ENCODE results near the gene GPR173. TPM values are rescaled to one million over a fixed set of nuclear protein-coding genes. Genes with fewer than 3 reads are reported as not detected.

GPR173 gene, protein sequence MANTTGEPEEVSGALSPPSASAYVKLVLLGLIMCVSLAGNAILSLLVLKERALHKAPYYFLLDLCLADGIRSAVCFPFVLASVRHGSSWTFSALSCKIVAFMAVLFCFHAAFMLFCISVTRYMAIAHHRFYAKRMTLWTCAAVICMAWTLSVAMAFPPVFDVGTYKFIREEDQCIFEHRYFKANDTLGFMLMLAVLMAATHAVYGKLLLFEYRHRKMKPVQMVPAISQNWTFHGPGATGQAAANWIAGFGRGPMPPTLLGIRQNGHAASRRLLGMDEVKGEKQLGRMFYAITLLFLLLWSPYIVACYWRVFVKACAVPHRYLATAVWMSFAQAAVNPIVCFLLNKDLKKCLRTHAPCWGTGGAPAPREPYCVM
- 1.7 and 2.5 TPM in 2 replicates for total RNA-seq

DNA sequence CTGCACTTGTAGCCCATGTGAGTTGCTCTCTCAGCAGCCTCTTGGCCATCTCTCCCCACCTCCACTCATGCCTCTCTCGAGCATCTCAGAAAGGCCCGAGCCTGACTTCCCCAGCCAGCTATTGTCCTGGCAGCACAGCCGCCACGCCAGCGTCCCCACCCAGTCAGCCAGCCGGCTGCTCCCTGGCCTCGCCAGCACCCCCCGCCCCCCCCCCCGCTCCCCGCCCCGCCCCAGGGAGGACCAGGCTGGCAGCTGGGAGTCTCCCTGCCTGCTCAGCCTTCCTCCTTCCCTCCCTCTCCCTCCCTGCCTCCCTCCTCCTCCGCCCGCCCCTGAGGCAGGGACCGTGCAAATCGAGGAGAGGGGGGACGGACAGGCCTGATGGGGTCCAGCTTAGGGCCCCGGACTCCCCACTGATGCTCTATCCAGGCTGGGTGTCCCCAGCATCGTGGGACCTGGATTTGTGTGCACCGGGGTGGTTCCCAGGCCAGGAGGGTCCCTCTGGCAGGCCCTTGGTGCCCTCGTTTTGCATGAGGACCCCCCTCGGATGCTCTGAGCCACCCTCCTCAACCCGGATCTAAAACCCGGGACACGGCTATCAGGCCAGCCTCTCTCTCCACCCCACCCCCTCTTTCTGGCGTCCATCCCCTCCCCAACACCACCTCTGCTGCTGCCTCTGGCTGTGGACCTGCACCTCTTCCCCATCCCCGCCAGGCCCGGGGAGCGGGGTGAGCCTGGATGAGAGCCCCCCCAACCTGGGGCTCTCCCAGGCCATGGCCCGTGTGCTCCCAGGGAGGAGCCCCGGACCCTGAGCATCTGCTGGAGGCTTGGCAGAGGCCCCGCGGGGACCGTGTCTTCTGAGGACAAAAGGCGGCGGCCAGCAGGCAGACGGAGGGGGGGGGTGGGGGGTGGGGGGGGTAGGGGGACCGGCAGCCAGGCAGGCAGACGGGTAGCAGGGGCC, at the start of gene GPR173:
TSS of gene GPR173 (plus strand) at position 621 of the 958 bp plus-strand sequence. CDS start 27,833 bp downstream, outside the sequence.
- peak; percentile 53 for DNase-seq

DNA sequence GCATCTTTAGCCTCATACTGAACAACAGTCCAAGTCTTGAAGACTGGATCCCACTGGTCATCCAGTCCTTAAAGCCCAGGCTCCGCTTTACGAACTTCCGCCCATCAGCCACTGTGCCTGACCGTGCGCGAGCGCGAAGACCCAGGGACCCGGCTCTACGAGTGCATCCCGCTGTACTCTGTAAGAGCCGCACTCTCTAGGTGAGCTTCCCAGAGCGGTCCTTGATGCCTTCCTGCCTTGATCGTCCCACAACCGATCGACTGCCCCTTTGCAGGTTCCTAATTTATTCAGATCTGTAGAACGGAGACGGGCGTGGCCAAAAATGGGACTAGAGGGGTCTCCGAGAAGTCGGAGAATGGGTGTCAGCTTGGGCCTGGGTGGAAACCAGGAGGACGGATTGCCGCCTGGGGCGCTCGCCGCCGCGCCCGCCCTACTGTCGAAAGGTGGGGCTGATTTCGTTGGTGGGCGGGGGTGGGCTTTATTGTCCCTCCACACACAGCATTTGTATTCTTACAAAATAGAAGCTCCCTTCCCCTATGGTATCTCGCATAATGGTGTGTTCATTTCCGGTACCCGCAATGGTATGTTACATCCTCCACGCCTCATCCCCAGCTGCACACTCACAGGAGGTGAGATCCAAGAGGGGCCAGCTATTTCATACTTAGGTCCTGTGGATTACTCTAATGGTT, 48.0 kb upstream of the GPR173 start:
- DNase-seq: peak; percentile 8

DNA sequence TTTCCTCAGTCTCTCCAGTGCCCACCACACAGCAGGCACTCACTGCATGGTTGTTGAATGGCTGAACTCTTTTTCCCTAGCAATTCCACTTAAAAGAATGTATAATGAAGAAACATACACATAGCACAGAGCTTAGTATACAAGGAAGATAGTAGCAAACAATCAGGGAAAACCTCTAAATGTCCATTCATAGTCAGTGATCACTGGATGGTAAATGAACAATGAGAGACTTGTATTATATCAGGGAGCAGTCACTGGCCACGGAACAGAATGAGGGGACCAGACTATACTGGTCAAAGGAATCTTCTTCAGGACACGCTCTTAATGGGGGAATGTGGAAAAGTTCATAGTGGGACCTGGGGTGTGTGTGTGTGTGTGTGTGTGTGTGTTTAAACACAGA, 46.6 kb upstream of the GPR173 start:
- DNase-seq: no peak

DNA sequence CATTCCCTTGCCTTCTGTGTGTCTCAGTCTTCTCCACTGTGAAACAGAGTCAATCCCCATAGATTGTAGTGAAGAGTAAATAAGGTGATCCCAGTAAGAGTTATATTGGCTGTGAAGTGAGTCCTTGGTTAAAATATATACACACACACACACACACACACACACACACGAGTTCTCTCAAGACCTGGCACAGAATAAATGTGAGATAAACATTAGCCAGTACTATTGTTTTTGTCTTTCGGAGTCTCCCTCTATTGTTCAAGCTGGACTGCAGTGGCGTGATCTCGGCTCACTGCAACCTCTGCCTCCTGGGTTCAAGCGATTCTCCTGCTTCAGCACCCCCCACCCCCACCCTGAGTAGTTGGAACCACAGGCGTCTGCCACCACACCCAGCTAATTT, 45.5 kb upstream of the GPR173 start:
- DNase-seq: peak; percentile 2

DNA sequence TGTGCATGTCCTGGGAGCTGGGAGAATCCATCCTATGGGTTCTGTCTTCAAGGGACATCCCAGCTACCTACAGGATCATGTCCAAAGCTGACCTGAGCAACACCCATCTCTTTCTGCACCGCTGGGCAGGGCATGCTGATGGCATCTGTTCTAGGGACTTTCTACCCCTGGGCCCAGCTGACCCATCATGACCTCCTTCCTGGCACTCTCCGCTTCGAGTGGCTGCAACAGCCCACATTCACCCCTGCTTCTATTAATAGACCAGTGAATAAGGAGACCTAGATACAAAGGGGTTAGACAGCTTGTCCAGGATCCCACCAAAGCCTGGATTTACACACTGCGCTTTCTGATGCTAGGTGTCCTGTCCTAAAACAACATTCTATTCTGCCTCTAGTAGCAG, 44.6 kb upstream of the GPR173 start:
- no peak for DNase-seq

DNA sequence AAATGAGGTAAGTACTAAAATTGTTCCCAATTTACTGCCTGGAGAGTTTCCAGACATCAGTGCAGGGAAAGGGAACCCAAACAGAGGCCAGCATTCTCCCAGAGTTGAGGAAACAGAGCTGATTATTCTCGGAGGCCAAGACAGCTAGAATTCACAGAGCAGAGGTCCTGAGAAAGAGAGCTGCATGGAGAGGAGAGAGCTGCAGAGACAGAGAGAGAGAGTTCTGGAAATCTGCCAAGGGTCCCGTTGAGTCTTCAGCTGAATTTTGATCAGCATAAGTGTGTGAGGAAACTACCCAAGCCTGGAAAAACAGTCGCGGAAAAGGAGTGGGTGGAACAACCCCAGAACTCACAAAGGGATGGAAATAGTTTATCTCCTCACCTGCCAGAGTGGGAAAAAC, 43.8 kb upstream of the GPR173 start:
- peak; percentile 2 for DNase-seq

DNA sequence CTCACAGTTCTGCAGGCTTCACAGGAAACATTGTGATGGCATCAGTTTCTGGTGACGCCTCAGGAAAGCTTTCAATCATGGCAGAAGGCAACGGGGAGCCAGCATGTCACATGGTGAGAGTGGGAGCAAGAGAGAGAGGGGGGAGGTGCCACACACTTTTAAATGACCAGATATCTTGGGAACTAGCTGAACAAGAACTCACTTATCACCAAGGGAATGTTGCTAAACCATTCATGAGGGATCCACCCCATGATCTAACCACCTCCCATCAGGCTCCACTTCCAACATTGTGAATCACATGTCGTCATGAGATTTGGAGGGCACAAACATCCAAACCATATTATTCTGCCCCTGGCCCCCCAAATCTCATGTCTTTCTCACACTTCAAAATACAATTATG, 43.3 kb upstream of the GPR173 start:
- no peak for DNase-seq

DNA sequence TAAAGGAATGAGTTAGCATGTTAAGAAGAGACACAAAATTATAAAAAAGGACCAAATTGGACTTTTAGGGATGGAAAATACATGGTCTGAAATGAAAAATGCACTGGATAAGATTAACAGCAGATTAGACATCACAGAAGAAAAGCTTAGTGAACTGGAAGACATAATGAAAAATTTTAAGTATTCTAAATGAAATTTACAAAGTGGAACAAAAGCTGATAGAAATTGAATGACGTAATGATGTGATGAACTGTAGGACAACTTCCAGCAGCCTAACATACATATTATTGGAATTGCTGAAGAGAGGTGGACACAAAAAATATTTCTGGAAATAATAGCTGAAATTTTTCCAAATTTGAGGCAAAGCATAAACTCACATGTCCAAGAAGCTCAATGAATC, 39.6 kb upstream of the GPR173 start:
- no peak for DNase-seq

DNA sequence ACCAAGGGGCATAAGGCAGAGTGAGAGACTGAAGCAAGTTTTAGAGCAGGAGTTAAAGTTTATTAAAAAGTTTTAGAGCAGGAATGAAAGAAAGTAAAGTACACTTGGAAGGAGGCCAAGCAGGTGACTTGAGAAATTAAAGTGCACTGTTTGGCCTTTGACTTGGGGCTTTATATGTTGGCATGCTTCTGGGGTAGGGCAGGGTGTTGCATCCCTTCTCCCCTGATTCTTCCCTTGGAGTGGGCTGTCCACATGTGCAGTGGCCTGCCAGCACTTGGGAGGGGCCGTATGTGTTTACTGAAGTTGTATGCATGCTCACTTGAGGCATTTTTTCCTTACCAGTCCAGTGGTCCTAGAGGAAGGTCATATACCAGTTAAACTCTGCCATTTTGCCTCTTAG, 35.3 kb upstream of the GPR173 start:
- DNase-seq: no peak

DNA sequence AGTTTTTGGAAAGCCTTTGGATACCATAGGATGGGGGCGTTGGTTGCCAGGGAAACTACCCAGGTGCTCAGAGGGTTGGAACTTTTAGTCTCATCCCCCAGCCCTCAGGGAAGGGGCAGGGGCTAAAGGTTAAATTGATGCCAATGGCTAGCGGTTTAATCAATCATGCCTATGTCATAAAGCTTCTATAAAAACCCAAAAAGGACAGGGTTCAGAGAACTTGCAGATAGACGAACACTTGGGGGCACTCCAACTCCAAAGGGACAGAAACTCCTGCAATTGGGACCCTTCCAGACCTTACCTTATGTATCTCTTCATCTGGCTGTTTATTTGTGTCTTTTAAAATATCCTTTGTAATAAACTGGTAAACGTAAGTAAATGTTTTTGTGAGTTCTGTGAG, 30.0 kb upstream of the GPR173 start:
- DNase-seq: peak; percentile 10

DNA sequence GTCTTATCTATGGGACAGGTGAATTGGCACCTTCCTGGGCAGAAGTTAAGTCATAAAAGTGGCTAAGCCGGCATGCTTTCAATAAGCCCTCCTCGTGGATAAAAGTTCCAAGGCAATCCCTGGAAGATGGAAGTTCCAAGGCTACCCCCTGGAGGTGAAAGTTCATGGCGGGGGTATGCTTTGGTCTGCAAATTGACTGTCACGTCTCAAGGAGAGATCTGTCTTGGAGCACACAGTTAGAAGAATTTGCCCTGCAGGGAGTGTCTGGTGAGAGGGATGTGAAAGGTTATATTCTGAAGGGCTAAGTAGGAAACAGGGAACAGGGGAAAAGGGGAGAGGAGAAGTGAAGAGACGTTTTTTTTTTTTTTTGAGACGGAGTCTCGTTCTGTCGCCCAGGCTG, 26.2 kb upstream of the GPR173 start:
- no peak for DNase-seq

DNA sequence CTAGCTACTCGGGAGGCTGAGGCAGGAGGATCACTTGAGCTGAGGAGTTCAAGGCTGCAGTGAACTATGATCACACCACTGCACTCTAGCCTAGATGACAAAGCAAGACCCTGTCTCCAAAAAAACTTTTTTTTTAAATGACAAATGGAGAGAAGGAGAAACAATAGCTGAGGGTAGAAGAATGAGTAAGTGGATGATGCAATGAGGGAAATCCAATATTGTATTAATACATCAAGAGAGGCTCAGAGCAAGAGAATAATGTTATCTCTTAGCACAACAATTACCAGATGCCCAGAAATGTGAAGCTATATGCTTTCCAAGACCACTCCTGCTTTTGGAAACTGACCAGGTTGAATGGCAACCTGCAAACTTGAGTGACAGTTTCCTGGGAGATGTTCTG, 19.9 kb upstream of the GPR173 start:
- no peak for DNase-seq

DNA sequence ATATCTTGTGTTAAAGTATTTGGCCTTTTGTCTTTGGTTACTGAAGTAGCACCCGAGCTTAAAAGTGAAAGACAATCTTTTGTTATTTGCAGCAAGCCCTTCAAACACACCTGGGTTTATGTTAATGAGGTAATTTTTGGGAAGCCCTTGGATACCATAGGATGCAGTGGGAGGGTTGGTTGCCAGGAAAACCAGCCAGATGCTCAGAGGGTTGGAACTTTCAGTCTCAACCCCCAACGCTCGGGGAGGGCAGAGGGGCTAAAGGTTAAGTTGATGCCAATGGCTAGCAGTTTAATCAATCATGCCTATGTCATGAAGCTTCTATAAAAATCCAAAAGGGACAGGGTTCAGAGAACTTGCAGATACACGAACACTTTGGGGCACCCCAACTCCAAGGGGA, 17.2 kb upstream of the GPR173 start:
- DNase-seq: no peak

DNA sequence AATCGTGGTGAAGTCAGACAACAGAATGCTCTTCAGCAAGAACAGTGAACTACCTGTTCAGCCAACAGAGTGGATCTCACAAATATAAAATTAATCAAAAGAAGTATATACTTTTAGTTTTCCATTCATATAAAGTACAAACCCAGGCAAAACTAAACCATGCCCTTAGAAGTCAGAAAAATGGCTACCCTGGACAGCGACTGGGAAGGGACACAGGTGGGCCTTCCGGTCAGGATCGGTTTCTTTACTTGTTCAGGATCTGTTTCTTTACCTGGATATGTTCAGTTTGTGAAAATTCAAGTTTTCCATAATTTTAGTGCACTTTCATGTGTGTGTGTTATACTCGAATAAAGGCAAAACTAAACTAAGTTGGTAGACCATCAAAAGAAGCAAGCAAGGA, 12.4 kb upstream of the GPR173 start:
- DNase-seq: no peak

DNA sequence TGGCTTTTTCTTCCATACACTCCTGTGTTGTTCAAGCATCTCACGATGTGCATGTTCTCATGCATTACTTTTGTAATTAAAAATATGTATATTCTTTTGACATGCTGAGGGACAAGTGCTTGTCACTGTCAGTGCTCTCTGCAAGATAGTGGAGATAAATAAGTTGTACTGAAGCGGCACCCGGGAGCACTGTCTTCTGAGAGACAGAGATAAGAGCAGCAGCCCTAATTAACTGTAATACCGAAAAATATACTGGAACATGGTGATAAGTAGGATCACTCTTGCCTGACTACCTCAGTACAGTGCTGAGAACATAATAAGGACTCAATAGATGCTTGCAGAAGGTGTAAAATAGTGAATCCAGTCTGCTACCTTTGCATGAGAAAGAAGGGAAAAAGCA, 9.4 kb upstream of the GPR173 start:
- DNase-seq: no peak

DNA sequence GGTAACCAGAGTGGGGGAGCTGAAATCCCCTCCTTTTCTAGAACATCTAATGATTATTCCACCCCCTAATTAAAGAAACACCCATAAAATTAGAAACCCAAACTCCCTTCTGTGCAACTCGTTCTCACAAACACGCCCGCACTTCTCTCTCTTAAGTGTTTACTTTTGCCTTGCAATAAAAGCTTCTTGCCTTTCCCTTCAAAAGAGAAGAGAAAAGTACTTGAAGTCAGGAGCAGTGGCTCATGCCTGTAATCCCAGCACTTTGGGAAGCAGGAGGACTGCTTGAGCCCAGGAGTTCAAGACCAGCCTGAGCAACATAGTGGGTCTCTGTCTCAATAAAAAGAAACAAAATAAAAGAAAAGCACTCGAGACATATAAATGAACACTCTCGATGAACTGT, 3.6 kb upstream of the GPR173 start:
- DNase-seq: no peak

DNA sequence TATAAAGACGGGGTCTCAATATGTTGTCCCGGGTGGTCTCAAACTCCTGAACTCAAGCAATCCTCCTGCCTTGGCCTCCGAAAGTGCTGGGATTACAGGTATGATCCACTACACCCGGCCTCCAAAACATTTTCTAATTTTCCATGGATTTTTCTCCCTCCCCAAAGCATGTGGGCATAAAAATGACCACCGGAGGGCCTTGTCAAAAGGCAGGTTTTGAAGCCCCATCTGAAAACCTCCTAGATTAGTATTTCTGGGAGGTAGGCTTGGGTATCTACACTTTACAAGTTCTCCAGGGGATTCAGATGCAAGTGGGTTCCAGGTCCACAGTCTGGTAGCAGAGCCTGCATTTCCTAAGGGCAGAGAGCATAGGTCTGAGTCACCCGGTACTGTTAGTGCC, 1.4 kb upstream of the GPR173 start:
- DNase-seq: peak; percentile 24

DNA sequence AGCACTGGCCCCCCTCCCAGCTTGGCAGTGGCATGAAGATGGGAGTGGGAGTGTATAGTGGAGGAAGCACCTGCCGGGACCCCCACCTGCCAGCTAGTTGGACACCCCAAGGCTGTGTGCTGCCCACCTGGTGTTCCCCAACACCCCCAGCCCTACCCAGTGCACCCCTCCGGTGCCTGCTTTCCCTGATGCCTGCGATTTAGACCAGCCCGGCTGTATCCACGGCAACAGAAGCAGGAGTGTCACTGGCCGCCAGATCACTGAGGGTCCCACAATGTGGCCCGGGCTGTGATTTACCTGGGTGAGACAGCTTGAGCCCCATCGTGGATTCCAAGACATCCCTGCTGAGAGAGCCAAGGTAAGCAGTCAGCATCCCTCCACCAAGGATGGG, 533 bp downstream of the GPR173 start:
- no peak for DNase-seq

DNA sequence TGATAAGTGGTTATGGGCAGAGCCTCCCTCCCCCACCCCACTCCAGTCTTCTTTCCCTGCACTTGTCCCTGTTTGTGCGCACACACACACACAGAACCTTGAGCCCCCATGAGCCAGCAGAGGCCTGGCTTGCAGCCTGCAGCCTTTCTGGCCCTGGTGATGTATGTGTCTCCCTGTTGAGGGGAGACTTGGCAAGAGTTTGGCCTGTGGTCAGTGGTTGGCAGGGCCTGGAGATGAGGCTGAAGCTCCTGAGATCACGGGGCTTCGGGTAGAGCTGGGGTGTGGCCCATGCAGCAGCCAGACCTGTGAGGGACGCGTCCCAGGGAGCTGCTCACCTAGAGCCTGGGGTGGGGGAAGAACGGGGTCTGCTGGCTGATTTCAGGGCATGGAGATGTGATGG, 2.3 kb downstream of the GPR173 start:
- no peak for DNase-seq

DNA sequence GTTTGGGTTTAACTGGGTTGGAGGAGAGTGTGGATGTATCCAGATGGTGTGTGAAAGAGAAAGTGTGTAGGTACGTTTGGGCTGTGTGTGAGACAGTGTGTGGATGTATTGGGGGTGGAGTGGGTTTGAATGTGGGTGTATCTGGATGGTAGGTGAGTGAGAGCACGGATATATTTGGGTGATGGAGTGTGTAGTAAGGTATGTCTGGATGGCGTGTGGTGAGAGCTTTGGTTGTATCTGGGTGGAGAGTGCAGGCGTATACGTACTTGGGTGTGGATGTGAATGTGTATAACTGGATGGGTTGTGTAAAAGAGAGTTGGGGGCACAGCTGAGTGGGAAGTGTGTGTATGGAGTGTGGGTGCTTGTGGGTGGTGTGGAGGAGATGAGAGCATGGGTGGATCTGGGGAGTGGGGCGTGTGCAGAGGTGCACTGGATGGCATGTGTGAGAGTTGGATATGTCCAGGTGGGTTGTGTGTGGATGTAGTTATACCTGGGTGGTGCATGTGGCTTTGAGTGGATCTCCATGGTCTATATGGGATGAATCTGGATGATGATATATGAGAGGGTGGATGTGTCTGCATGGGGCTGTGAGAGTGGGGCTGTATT, 6.8 kb downstream of the GPR173 start:
- DNase-seq: no peak

DNA sequence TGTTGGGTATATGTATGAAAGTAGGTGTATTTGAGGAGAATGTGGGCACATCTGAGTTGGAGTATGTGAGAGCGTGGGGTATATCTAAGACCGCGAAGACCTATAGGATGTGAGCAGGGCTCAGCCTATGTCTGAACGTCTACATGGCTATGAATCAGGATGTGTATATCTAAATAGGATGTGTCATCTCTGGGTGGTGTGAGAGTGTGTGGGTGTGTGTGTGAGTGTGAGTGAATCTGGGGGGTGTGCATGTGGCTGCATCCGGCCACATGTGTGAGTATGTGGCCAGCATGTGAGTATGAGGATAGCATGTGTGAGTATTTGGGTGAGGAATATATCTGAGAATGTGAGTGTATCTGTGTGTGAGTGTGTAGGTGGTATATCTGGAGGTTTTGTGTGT, 7.7 kb downstream of the GPR173 start:
- no peak for DNase-seq

DNA sequence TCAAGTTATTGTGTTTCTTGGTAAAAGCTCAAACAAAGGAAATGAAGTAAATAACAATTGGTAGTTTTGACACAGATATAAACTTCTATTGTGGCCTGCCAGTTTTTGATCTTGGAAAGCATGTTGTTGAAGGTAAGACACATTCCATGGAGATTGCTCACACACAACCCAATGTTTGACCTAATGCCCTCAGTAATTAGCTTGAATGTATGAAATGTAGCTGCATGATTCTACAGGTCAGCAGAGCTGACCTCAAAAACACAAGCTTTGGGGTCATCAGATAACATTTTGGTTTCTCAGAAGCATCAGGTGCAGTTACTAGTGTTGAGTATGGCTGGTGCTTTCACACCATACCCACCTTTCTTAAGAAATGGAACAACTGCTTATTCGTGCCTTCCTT, 16.5 kb downstream of the GPR173 start:
- DNase-seq: peak; percentile 50

DNA sequence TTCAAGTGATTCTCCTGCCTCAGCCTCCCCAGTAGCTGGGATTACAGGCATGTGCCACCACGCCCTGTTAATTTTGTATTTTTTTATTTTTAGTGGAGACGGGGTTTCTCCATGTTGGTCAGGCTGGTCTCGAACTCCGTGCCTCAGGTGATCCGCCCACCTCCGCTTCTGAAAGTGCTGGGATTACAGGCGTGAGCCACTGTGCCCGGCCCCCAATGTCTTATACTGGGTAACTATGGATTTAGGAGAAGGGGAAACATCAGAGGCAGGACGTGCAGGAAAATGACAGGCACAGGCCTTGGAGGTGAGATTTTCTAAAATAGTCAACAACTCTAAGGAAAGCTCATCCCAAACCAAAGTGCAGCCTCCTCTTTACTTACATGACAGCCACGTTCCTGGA, 22.5 kb downstream of the GPR173 start:
- no peak for DNase-seq

All from dermis blood vessel endothelial cell (primary cell).